H1 (cell line): Measurements from ENCODE around the gene AP4M1. TPM values are rescaled to one million over a fixed set of nuclear protein-coding genes. Genes with fewer than 3 reads are reported as not detected.
"Not testable (repeated sequence)": the region's sequence is repeated elsewhere in the genome, so short reads cannot be mapped to it uniquely, and the experiment has no call there.

Source experiments
- CTCF ChIA-PET: fragments of 300-600 bp; sonication (Branson Sonifier 250); formaldehyde crosslinking; loops from one replicate; lab custom pipeline; 2021; ENCODE audit not compliant: partially characterized antibody; lab: Charles Lee
- POLR2A ChIA-PET: fragments of 300-600 bp; sonication (Branson Sonifier 250); formaldehyde crosslinking; loops from one replicate; lab custom pipeline; 2021; ENCODE audit warnings: inconsistent platforms; ENCODE audit not compliant: partially characterized antibody; lab: Charles Lee
- DNase-seq, 2 experiments: peaks; one replicate each; pipeline versions ENCODE4 v3.0.0 to v3.0.0-alpha.2; 2010 to 2022; ENCODE audit warnings: low spot score in 2 of 2, low read depth in 1 of 2, mixed read lengths in 1 of 2
- FAIRE-seq: peaks from 2 replicates; lab custom pipeline; 2011; peaks lifted over from hg19 to GRCh38; lab: Jason Lieb, UNC
- H2AFZ ChIP-seq: 2 replicates; pipeline ENCODE4 v1.8.1; 2012; ENCODE audit warnings: low read length, inconsistent platforms
- H2AK5ac ChIP-seq: 2 replicates; pipeline ENCODE4 v1.6.1; 2013; ENCODE audit warnings: low read depth, low read length
- H2BK120ac ChIP-seq: replicated peaks from 2 replicates; pipeline ENCODE3; 2013; ENCODE audit warnings: low read depth, low read length, inconsistent platforms
- H2BK12ac ChIP-seq: 2 replicates; pipeline ENCODE4 v1.6.1; 2013; ENCODE audit warnings: low read depth, low read length
- H2BK15ac ChIP-seq: 2 replicates; pipeline ENCODE4 v1.6.1; 2013; ENCODE audit warnings: low read length
- H2BK20ac ChIP-seq: 2 replicates; pipeline ENCODE4 v1.6.1; 2013; ENCODE audit warnings: low read length
- H2BK5ac ChIP-seq: 2 replicates; pipeline ENCODE4 v1.6.1; 2013; ENCODE audit warnings: low read depth, low read length
- H3K14ac ChIP-seq: 2 replicates; pipeline ENCODE4 v1.6.1; 2013; ENCODE audit warnings: inconsistent platforms; ENCODE audit not compliant: insufficient read length
- H3K18ac ChIP-seq: 2 replicates; pipeline ENCODE4 v1.6.1; 2013; ENCODE audit warnings: low read length; ENCODE audit errors: extremely low read depth
- H3K23ac ChIP-seq: 2 replicates; pipeline ENCODE4 v1.6.1; 2013; ENCODE audit warnings: inconsistent platforms; ENCODE audit not compliant: insufficient read length
- H3K23me2 ChIP-seq: 2 replicates; pipeline ENCODE4 v1.6.1; 2013; ENCODE audit warnings: low read depth, low read length
- H3K27ac ChIP-seq: 2 replicates; pipeline ENCODE4 v1.6.1; 2011; ENCODE audit warnings: low read depth, low read length, inconsistent platforms
- H3K27me3 ChIP-seq, 4 experiments: replicated peaks in 1 of 4; 1 replicate in 1 of 4; 2 replicates in 3 of 4; pipeline versions ENCODE4 v1.6.1 to v1.8.1; 2011 to 2013; ENCODE audit warnings: low read length in 3 of 4, mild to moderate bottlenecking in 3 of 4, inconsistent platforms in 2 of 4, mixed read lengths in 2 of 4, moderate library complexity in 1 of 4; ENCODE audit not compliant: control insufficient read depth in 3 of 4, insufficient read depth in 3 of 4; ENCODE audit errors: extremely low read depth in 1 of 4
- H3K36me3 ChIP-seq, 4 experiments: 2 replicates each; pipeline versions ENCODE4 v1.6.1 to v1.8.1; 2011 to 2013; ENCODE audit warnings: mild to moderate bottlenecking in 4 of 4, low read length in 3 of 4, moderate library complexity in 2 of 4, control low read depth in 1 of 4, inconsistent platforms in 1 of 4; ENCODE audit not compliant: insufficient read depth in 4 of 4, control insufficient read depth in 2 of 4
- H3K4ac ChIP-seq: replicated peaks from 2 replicates; pipeline ENCODE3; 2013; ENCODE audit warnings: low read length, low read depth, mixed read lengths, inconsistent platforms; ENCODE audit not compliant: insufficient read length
- H3K4me1 ChIP-seq, 4 experiments: replicated peaks in 1 of 4; 1 replicate in 1 of 4; 2 replicates in 3 of 4; pipeline versions ENCODE4 v1.6.1 to v1.8.1; 2011 to 2013; ENCODE audit warnings: low read length in 3 of 4, inconsistent platforms in 2 of 4, mixed read lengths in 1 of 4; ENCODE audit not compliant: insufficient read depth in 4 of 4, control insufficient read depth in 3 of 4
- H3K4me2 ChIP-seq, 2 experiments: 2 replicates each; pipeline versions ENCODE4 v1.6.1 to v1.8.1; 2011 to 2013; ENCODE audit warnings: low read depth in 2 of 2, low read length in 2 of 2, control low read depth in 1 of 2, inconsistent platforms in 1 of 2, mild to moderate bottlenecking in 1 of 2; ENCODE audit not compliant: insufficient read depth in 1 of 2
- H3K4me3 ChIP-seq, 4 experiments: fragments of 200-600, 300-600 bp in 1 of 4; sonication (generic), shearing (Covaris generic), sonication (Bioruptor Twin) in 1 of 4; 2 replicates each; pipeline versions ENCODE4 v1.5.1 to v1.8.1; 2011 to 2016; ENCODE audit warnings: low read length in 4 of 4, low read depth in 3 of 4, control low read depth in 2 of 4, inconsistent platforms in 2 of 4, mild to moderate bottlenecking in 2 of 4, mixed read lengths in 1 of 4, moderate library complexity in 1 of 4; ENCODE audit not compliant: insufficient read depth in 2 of 4; ENCODE audit errors: extremely low read depth in 1 of 4
- H3K56ac ChIP-seq: replicated peaks from 2 replicates; pipeline ENCODE3; 2013; ENCODE audit warnings: low read depth, mild to moderate bottlenecking, mixed read lengths, low read length, inconsistent platforms; ENCODE audit not compliant: insufficient read length
- H3K79me1 ChIP-seq: 2 replicates; pipeline ENCODE4 v1.6.1; 2013; ENCODE audit warnings: low read depth, low read length, control low read depth
- H3K79me2 ChIP-seq, 2 experiments: 2 replicates each; pipeline versions ENCODE4 v1.6.1 to v1.8.1; 2012 to 2013; ENCODE audit warnings: low read length in 2 of 2, mild to moderate bottlenecking in 2 of 2, inconsistent platforms in 1 of 2; ENCODE audit not compliant: insufficient read depth in 2 of 2, control insufficient read depth in 1 of 2
- H3K9ac ChIP-seq, 4 experiments: replicated peaks in 1 of 4; 1 replicate in 1 of 4; 2 replicates in 3 of 4; pipeline versions ENCODE4 v1.6.1 to v1.8.1; 2011 to 2013; ENCODE audit warnings: low read depth in 3 of 4, low read length in 3 of 4, control low read depth in 2 of 4, mild to moderate bottlenecking in 2 of 4, moderate library complexity in 2 of 4, inconsistent platforms in 1 of 4; ENCODE audit errors: extremely low read depth in 1 of 4
- H3K9me3 ChIP-seq, 2 experiments: 2 replicates each; pipeline versions ENCODE4 v1.6.1 to v1.8.1; 2012 to 2013; ENCODE audit warnings: mild to moderate bottlenecking in 2 of 2, moderate library complexity in 2 of 2, control low read depth in 1 of 2, inconsistent platforms in 1 of 2, low read depth in 1 of 2, low read length in 1 of 2, mixed read lengths in 1 of 2; ENCODE audit not compliant: insufficient read depth in 2 of 2
- H4K20me1 ChIP-seq, 2 experiments: replicated peaks in 1 of 2; 2 replicates each; pipeline versions ENCODE3 to v1.8.1; 2011 to 2013; ENCODE audit warnings: inconsistent platforms in 2 of 2, low read length in 2 of 2, mild to moderate bottlenecking in 1 of 2; ENCODE audit not compliant: insufficient read depth in 2 of 2, control insufficient read depth in 1 of 2
- H4K5ac ChIP-seq: 2 replicates; pipeline ENCODE4 v1.6.1; 2013; ENCODE audit warnings: low read length, low read depth, mixed read lengths, inconsistent platforms; ENCODE audit not compliant: insufficient read length
- H4K8ac ChIP-seq: 2 replicates; pipeline ENCODE4 v1.8.0; 2013; ENCODE audit warnings: mild to moderate bottlenecking, moderate library complexity, low read length, inconsistent platforms; ENCODE audit not compliant: insufficient read depth; ENCODE audit errors: extremely low read depth
- H4K91ac ChIP-seq: replicated peaks from 2 replicates; pipeline ENCODE3; 2013; ENCODE audit warnings: low read length, mixed read lengths, inconsistent platforms; ENCODE audit not compliant: insufficient read length
- CEBPB ChIP-seq: IDR thresholded peaks from 2 replicates; pipeline ENCODE4 v1.6.1; 2012; ENCODE audit warnings: low read depth, low read length
- GTF2F1 ChIP-seq: IDR thresholded peaks from 2 replicates; pipeline ENCODE4 v1.6.1; 2012; ENCODE audit warnings: low read depth, low read length, improper control_type of control experiment, borderline replicate concordance
- JUN ChIP-seq: IDR thresholded peaks from 2 replicates; pipeline ENCODE4 v1.6.1; 2011; ENCODE audit warnings: low read depth, mild to moderate bottlenecking, improper control_type of control experiment, low read length
- KDM4A ChIP-seq: IDR thresholded peaks from one replicate; pipeline ENCODE4 v1.7.1; 2012; ENCODE audit warnings: low read depth, mild to moderate bottlenecking, moderate library complexity, low read length, inconsistent platforms; ENCODE audit not compliant: severe bottlenecking
- SAP30 ChIP-seq: fragments of 300-600 bp; sonication (generic); IDR thresholded peaks from 2 replicates; pipeline ENCODE4 v1.7.1; 2012; ENCODE audit warnings: low read length, moderate library complexity, mild to moderate bottlenecking, inconsistent platforms; ENCODE audit not compliant: insufficient read depth, insufficient replicate concordance
- SP2 ChIP-seq: IDR thresholded peaks from 2 replicates; pipeline ENCODE4 v1.6.1; 2012; ENCODE audit warnings: mild to moderate bottlenecking, low read length, inconsistent platforms
- SRF ChIP-seq: IDR thresholded peaks from 2 replicates; pipeline ENCODE4 v1.6.1; 2011; ENCODE audit warnings: mild to moderate bottlenecking, low read depth, low read length, moderate library complexity
- WGBS, 2 experiments: shearing (Covaris generic) in 1 of 2; methylation state at CpG; one replicate each; pipeline versions ENCODE4 v1.1.6 to v1.1.7; 2013 to 2015; ENCODE audit warnings: low lambda C conversion rate in 2 of 2, mixed read lengths in 2 of 2, inconsistent platforms in 1 of 2, low coverage in 1 of 2, missing lambda C conversion rate in 1 of 2; ENCODE audit not compliant: insufficient replicate concordance in 2 of 2, insufficient coverage in 1 of 2, insufficient read length in 1 of 2; ENCODE audit errors: extremely low coverage in 1 of 2, missing lambda C conversion rate in 1 of 2; 5-methylcytosine and 5-hydroxymethylcytosine counted together
- polyA plus RNA-seq, 7 experiments: library from polyadenylated mRNA; depleted of rRNA in 3 of 7; stranded (reverse) in 5 of 7; unstranded in 2 of 7; fragments of >200 nt in 5 of 7; fragments of 200-250 nt in 2 of 7; gene quantifications; 1 replicate in 5 of 7; 2 replicates in 1 of 7; 4 replicates in 1 of 7; pipeline versions ENCODE4 v1.2.1 to v1.2.3, GENCODE V29; 2011 to 2013; ENCODE audit warnings: missing spikeins in 2 of 7, mixed read lengths in 2 of 7
- total RNA-seq: library from RNA; stranded (reverse); fragmentation: NEBNext Ultra II Directional; extraction: Animal tissue kit (Norgen Biotek cat#: 25700); gene quantifications from 2 replicates; pipeline ENCODE4 v1.2.1, GENCODE V29; 2021

The AP4M1 gene
- total and polyA plus RNA-seq, 2 of the 8 experiments (the other 6 are each of a cell fraction or from before 2014, with no cell fraction given) = 15.2 to 16.6 TPM

DNA sequence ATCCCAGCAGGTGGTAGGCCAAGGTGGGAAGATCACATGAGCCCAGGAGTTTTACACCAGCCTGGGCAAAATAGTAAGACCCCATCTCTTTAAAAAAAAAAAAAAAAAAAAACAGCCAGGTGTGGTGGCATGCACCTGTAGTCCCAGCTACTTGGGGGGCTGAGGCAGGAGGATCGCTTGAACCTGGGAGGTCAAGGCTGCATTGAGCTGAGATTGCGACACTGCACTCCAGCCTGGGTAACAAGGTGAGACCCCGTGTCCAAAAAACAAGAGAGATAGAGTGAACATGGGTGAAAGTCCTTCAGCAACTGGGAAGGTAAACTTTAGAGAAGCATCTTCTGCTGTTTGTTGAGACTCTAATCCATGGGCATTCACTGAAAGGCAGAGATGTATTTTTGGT lies 41.0 kb downstream of the AP4M1 start (continued):
- TF ChIP-seq SRF = no peak
- TF ChIP-seq SAP30 = no peak
- TF ChIP-seq SP2 = no peak
- TF ChIP-seq CEBPB = no peak
- TF ChIP-seq JUN = no peak
- TF ChIP-seq KDM4A = no peak
- no peak for TF ChIP-seq GTF2F1
- TF ChIP-seq, all 59 proteins: peak for 0

DNA sequence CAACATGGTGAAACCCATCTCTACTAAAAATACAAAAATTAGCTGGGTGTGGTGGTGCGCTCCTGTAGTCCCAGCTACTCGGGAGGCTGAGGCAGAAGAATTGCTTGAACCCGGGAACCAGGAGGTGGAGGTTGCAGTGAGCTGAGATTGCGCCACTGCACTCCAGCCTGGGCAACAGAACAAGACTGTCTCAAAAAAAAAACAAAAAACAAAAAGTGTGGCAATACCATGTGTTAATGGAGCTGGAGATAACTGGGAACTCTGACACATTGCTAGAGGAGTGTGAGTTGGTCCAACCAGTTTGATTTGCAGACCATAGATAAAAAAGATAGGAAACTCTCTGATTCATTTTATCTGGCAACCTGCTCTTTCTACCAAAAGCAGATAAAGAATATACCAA lies 44.9 kb downstream of the AP4M1 start:
- H3K4me2 ChIP-seq, H2BK5ac ChIP-seq, DNase-seq, H3K4ac ChIP-seq, H2AFZ ChIP-seq, H3K9ac ChIP-seq, H4K20me1 ChIP-seq, H2BK120ac ChIP-seq, H3K9me3 ChIP-seq, H3K4me1 ChIP-seq, H3K27me3 ChIP-seq, H3K36me3 ChIP-seq, H2BK12ac ChIP-seq, FAIRE-seq, H3K79me1 ChIP-seq, H3K23me2 ChIP-seq, H3K18ac ChIP-seq, H2BK20ac ChIP-seq, H4K5ac ChIP-seq, H3K4me3 ChIP-seq, H3K27ac ChIP-seq, H2BK15ac ChIP-seq, H3K56ac ChIP-seq, H3K14ac ChIP-seq, H4K8ac ChIP-seq, H3K23ac ChIP-seq, H4K91ac ChIP-seq, H2AK5ac ChIP-seq: not testable (repeated sequence)
- POLR2A ChIA-PET = interaction anchor here (0.7 to 1.8 kb wide), 4 partner anchors 8 to 54 kb away, joined by 3 to 6 read pairs (median 3); no protein-coding TSS in a partner anchor
- CTCF ChIA-PET = interaction anchor here (0.6 to 10.2 kb wide), 6 partner anchors 14 to 480 kb away, joined by 3 to 108 read pairs (median 7); no protein-coding TSS in a partner anchor
- 98% methylated on average over 4 of the region's 4 CpGs; no CpG with 5 or more reads in 1 of the 2 experiments for WGBS, 2 experiments
- H3K79me2 ChIP-seq = peaks cover 0 to 12% of the 10 kb centered on the region in 2 experiments; a peak in 2 of 4 replicates
